ENCODE data around the gene ISG20. TPM values are rescaled to one million over a fixed set of nuclear protein-coding genes. Genes with fewer than 3 reads are reported as not detected.

The ISG20 gene
- total and polyA plus RNA-seq, 2 donors (not counting 1 experiment from before 2014, with no cell fraction given): 190 to 232 TPM

GRCh38 chr15:88591384-88591783 is 47.4 kb upstream of the ISG20 start:
- no peak for ATAC-seq (ENCODE audit: low read depth)
- no peak overlapping the region for H3K4me2 ChIP-seq (replicated peaks; ENCODE audit: low read depth, low read length, poor library complexity, severe bottlenecking)
- H3K4me1 ChIP-seq (ENCODE audit: control insufficient read depth in 2 of 2, insufficient read depth in 2 of 2, low read length in 2 of 2): no peaks in the 10 kb centered on the region
- H3K9ac ChIP-seq (ENCODE audit: low read length): no peak overlapping the region
- no peaks in the 10 kb centered on the region for H3K27me3 Mint-ChIP-seq
- H2AFZ ChIP-seq (ENCODE audit: insufficient read depth, low read depth, low read length, poor library complexity, severe bottlenecking): no peak overlapping the region
- H3K4me1 Mint-ChIP-seq: no peaks in the 10 kb centered on the region
- H4K20me1 ChIP-seq (ENCODE audit: control insufficient read depth, insufficient read depth, low read length, poor library complexity, severe bottlenecking): no peaks in the 10 kb centered on the region
- no peaks in the 10 kb centered on the region for H3K36me3 ChIP-seq (replicated peaks in 1 of 2; ENCODE audit: control extremely low read depth in 1 of 2, control insufficient read depth in 1 of 2, extremely low read depth in 1 of 2, insufficient read depth in 2 of 2, low read length in 1 of 2)
- no peaks in the 10 kb centered on the region for H3K9me3 Mint-ChIP-seq (ENCODE audit: insufficient read depth)
- ChIA-PET POLR2A (no interaction called here), CTCF (no interaction called here)
- no peaks in the 10 kb centered on the region for H3K27me3 ChIP-seq (replicated peaks in 1 of 4; ENCODE audit: control extremely low read depth in 1 of 4, control insufficient read depth in 3 of 4, insufficient read depth in 4 of 4, low read length in 3 of 4)
- H3K4me3 ChIP-seq (ENCODE audit: control extremely low read depth in 1 of 5, extremely low read depth in 1 of 5, insufficient read depth in 1 of 5, low read depth in 2 of 5, low read length in 4 of 5): no peak overlapping the region
- no peak overlapping the region for H3K27ac Mint-ChIP-seq
- H3K27ac ChIP-seq (ENCODE audit: low read length in 2 of 2): no peak overlapping the region
- H3K4me3 Mint-ChIP-seq: no peak overlapping the region
- H3K79me2 ChIP-seq (ENCODE audit: control insufficient read depth, insufficient read depth, low read length): no peaks in the 10 kb centered on the region
- TF ChIP-seq EZH2 (IDR thresholded peaks at IDR 0.05; ENCODE audit: borderline replicate concordance, insufficient read depth, low read depth, low read length, poor library complexity, severe bottlenecking) (no peak), CTCF (IDR thresholded peaks at IDR 0.05) (no peak)
- no peak for DNase-seq
- intact Hi-C loops (cut with micrococcal nuclease): no loop called here
- peaks cover 0 to 1% (median 0%) of the 10 kb centered on the region in 3 donors for H3K9me3 ChIP-seq (ENCODE audit: control extremely low read depth in 1 of 3, control insufficient read depth in 2 of 3, insufficient read depth in 1 of 3, low read length in 2 of 3)

- WGBS (ENCODE audit: insufficient coverage): 20% methylated on average over 12 of the region's 14 CpGs
- no peak overlapping the region for H3K4me3 ChIP-seq (ENCODE audit: control extremely low read depth in 1 of 5, extremely low read depth in 1 of 5, insufficient read depth in 1 of 5, low read depth in 2 of 5, low read length in 4 of 5)
- peaks cover 19 to 21% of the 10 kb centered on the region in 2 donors for H3K4me1 ChIP-seq (ENCODE audit: control insufficient read depth in 2 of 2, insufficient read depth in 2 of 2, low read length in 2 of 2)
- TF ChIP-seq CTCF (IDR thresholded peaks at IDR 0.05) (no peak), EZH2 (IDR thresholded peaks at IDR 0.05; ENCODE audit: borderline replicate concordance, insufficient read depth, low read depth, low read length, poor library complexity, severe bottlenecking) (no peak)
- peaks cover 13% of the 10 kb centered on the region for H3K4me1 Mint-ChIP-seq
- DNase-seq (no peak), ATAC-seq (ENCODE audit: low read depth) (no peak)
- no peaks in the 10 kb centered on the region for H3K79me2 ChIP-seq (ENCODE audit: control insufficient read depth, insufficient read depth, low read length)
- H3K4me2 ChIP-seq (replicated peaks; ENCODE audit: low read depth, low read length, poor library complexity, severe bottlenecking): peak overlapping the region; percentile 60
- H3K27me3 Mint-ChIP-seq: peaks cover 55% of the 10 kb centered on the region
- peaks cover 0 to 55% (median 44%) of the 10 kb centered on the region in 4 experiments for H3K27me3 ChIP-seq (replicated peaks in 1 of 4; ENCODE audit: control extremely low read depth in 1 of 4, control insufficient read depth in 3 of 4, insufficient read depth in 4 of 4, low read length in 3 of 4)
- no peak overlapping the region for H3K27ac Mint-ChIP-seq
- H4K20me1 ChIP-seq (ENCODE audit: control insufficient read depth, insufficient read depth, low read length, poor library complexity, severe bottlenecking): no peaks in the 10 kb centered on the region
- no peak overlapping the region for H2AFZ ChIP-seq (ENCODE audit: insufficient read depth, low read depth, low read length, poor library complexity, severe bottlenecking)
- ChIA-PET POLR2A (no interaction called here), CTCF (no interaction called here)
- H3K9me3 Mint-ChIP-seq (ENCODE audit: insufficient read depth): no peaks in the 10 kb centered on the region
- intact Hi-C loops (cut with micrococcal nuclease): no loop called here
- peaks cover 0 to 22% (median 0%) of the 10 kb centered on the region in 3 donors for H3K9me3 ChIP-seq (ENCODE audit: control extremely low read depth in 1 of 3, control insufficient read depth in 2 of 3, insufficient read depth in 1 of 3, low read length in 2 of 3)
- no peak overlapping the region for H3K9ac ChIP-seq (ENCODE audit: low read length)
- H3K27ac ChIP-seq (ENCODE audit: low read length in 2 of 2): no peak overlapping the region
- H3K36me3 ChIP-seq (replicated peaks in 1 of 2; ENCODE audit: control extremely low read depth in 1 of 2, control insufficient read depth in 1 of 2, extremely low read depth in 1 of 2, insufficient read depth in 2 of 2, low read length in 1 of 2): no peaks in the 10 kb centered on the region
- H3K4me3 Mint-ChIP-seq: peak overlapping the region; percentile 74
Observed at GRCh38 chr15:88603885-88604284, 34.9 kb upstream of the ISG20 start.

Data from B cell (primary cell).